Measurements from ENCODE around the gene FAM181A.

Gene FAM181A

DNA sequence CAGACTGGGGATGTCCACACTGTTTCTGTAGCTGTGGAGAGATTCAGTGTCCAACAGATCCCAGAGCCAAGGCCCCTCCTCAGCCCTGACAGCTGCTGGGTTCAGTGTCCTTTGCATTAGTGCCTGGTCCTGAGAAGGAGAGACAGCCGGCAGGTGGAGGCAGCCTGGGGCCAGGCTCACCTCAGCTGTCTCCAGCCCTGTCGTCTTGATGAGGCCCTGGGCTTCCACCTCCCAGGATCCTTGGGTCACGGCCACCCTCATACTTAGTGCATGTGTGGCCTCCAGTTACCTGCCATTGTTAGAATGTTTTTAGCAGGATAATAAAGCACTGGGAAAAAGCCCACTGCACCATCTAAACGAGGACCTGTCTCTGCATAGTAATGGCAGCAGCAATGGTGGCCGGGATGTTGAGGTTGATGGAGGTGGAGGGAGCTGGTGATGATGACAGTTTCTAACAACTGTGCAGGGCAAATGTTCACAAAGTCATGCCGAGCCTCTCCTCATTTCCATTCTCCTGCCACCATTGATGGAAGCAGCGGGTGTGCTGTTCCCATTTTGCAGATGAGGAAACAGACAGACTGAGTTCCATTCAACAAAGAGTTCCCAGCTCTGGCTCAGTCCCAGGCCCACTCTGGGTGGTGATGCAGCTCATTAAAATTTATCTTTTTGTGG is 31.6 kb downstream of the FAM181A start:
- Histone ChIP-seq H2BK12ac (ENCODE audit: low read length) (peak overlapping the region; percentile 16), H3K4me2 (ENCODE audit: low read length) (peak overlapping the region; percentile 39), H3K9me3 (ENCODE audit: insufficient read depth, low read depth, low read length) (no peaks in the 10 kb centered on the region), H3K27me3 (ENCODE audit: insufficient read depth, low read length) (no peaks in the 10 kb centered on the region), H2BK120ac (ENCODE audit: insufficient read depth, low read length, poor library complexity) (peak overlapping the region; percentile 25), H3K79me2 (ENCODE audit: control insufficient read depth, insufficient read depth, low read length, poor library complexity) (no peaks in the 10 kb centered on the region), H3K4ac (ENCODE audit: low read depth, low read length) (no peak overlapping the region), H3K27ac (ENCODE audit: low read depth, low read length) (no peak overlapping the region), H2AFZ (ENCODE audit: insufficient read depth, low read length, poor library complexity) (no peak overlapping the region), H2BK5ac (ENCODE audit: low read depth, low read length, poor library complexity) (no peak overlapping the region), H4K12ac (ENCODE audit: low read depth, low read length) (no peak overlapping the region), H2AK5ac (ENCODE audit: low read length) (peak overlapping the region; percentile 8), H3K4me1 (ENCODE audit: control insufficient read depth in 1 of 2, insufficient read depth in 2 of 2, low read length in 2 of 2) (peaks cover 19 to 28% of the 10 kb centered on the region in 2 experiments), H3K79me1 (ENCODE audit: low read length) (peaks cover 6% of the 10 kb centered on the region), H4K91ac (ENCODE audit: low read depth, low read length) (no peak overlapping the region), H4K8ac (ENCODE audit: low read depth, low read length) (no peak overlapping the region), H3K9ac (ENCODE audit: low read length) (no peak overlapping the region), H3K4me3 (ENCODE audit: low read depth, low read length) (no peak overlapping the region), H3K14ac (ENCODE audit: low read length) (no peak overlapping the region), H3K36me3 (ENCODE audit: control insufficient read depth in 1 of 2, insufficient read depth in 2 of 2, low read length in 2 of 2) (no peaks in the 10 kb centered on the region), H3K18ac (ENCODE audit: low read length) (no peak overlapping the region), H3K23ac (ENCODE audit: low read length) (no peak overlapping the region)
- DNase-seq: no peak
- no CpG with 5 or more reads among the region's 7 CpGs for WGBS (ENCODE audit: extremely low coverage, insufficient coverage, insufficient read length)

DNA sequence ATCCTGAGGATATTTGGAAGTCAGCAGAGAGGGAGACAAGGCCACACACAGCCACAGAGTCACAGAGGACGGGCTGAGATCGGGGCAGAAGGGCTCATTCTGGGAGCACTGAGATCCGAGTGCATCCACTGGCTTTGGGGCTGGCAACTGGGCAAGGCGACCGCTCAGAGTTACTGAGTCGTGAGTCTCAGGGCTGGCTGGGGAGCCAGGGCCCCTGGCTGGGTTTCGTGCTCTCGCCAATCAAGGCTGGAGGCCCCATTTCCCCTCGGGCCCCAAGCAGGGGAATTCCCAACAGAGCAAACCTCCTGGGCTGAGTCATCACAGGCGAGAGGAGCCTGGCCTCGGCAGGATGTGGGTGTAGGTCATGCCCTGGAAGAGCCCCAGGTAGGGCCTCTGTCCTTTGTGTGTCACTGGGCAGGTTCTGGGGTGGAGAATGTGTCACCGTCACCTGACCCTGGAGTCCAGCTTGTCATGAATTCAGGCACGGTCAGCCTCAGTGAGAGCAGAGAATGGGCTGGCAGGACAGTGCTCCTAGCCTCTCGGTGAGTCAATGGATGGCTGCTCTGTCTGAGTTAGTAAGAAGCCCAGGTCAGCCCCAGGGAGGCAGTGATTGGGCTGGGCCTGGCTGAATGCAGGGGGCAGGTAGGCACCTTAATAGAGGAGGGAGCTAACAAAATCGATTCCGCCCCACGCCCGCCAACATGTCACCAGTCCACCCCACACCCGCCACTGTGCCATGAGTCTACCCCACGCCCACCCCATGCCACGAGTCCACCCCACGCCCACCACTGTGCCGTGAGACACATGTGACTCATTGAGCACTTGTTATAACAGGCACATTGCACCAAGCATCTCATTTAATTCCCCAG is 32.3 kb downstream of the FAM181A start:
- peak; percentile 98 for DNase-seq
- H3K27ac ChIP-seq (ENCODE audit: low read depth, low read length): no peak overlapping the region
- no peak overlapping the region for H2AK5ac ChIP-seq (ENCODE audit: low read length)
- no peaks in the 10 kb centered on the region for H3K27me3 ChIP-seq (ENCODE audit: insufficient read depth, low read length)
- peaks cover 6% of the 10 kb centered on the region for H3K79me1 ChIP-seq (ENCODE audit: low read length)
- H3K14ac ChIP-seq (ENCODE audit: low read length): no peak overlapping the region
- H3K4ac ChIP-seq (ENCODE audit: low read depth, low read length): no peak overlapping the region
- H3K4me3 ChIP-seq (ENCODE audit: low read depth, low read length): no peak overlapping the region
- no peak overlapping the region for H4K12ac ChIP-seq (ENCODE audit: low read depth, low read length)
- H3K4me2 ChIP-seq (ENCODE audit: low read length): peak overlapping the region; percentile 39
- no peak overlapping the region for H4K91ac ChIP-seq (ENCODE audit: low read depth, low read length)
- H3K79me2 ChIP-seq (ENCODE audit: control insufficient read depth, insufficient read depth, low read length, poor library complexity): no peaks in the 10 kb centered on the region
- H2BK5ac ChIP-seq (ENCODE audit: low read depth, low read length, poor library complexity): peak overlapping the region; percentile 11
- H3K23ac ChIP-seq (ENCODE audit: low read length): no peak overlapping the region
- H3K9ac ChIP-seq (ENCODE audit: low read length): no peak overlapping the region
- H3K9me3 ChIP-seq (ENCODE audit: insufficient read depth, low read depth, low read length): no peaks in the 10 kb centered on the region
- peak overlapping the region; percentile 21 for H4K8ac ChIP-seq (ENCODE audit: low read depth, low read length)
- H3K18ac ChIP-seq (ENCODE audit: low read length): peak overlapping the region; percentile 36
- WGBS (ENCODE audit: extremely low coverage, insufficient coverage, insufficient read length): no CpG with 5 or more reads among the region's 23 CpGs
- H2BK12ac ChIP-seq (ENCODE audit: low read length): peak overlapping the region; percentile 27
- peak overlapping the region; percentile 25 for H2BK120ac ChIP-seq (ENCODE audit: insufficient read depth, low read length, poor library complexity)
- H3K36me3 ChIP-seq (ENCODE audit: control insufficient read depth in 1 of 2, insufficient read depth in 2 of 2, low read length in 2 of 2): no peaks in the 10 kb centered on the region
- peaks cover 19 to 28% of the 10 kb centered on the region in 2 experiments for H3K4me1 ChIP-seq (ENCODE audit: control insufficient read depth in 1 of 2, insufficient read depth in 2 of 2, low read length in 2 of 2)
- H2AFZ ChIP-seq (ENCODE audit: insufficient read depth, low read length, poor library complexity): no peak overlapping the region

- Histone ChIP-seq H3K79me1 (ENCODE audit: low read length) (peaks cover 6% of the 10 kb centered on the region), H3K4ac (ENCODE audit: low read depth, low read length) (no peak overlapping the region), H3K27ac (ENCODE audit: low read depth, low read length) (no peak overlapping the region), H3K9me3 (ENCODE audit: insufficient read depth, low read depth, low read length) (no peaks in the 10 kb centered on the region), H2AK5ac (ENCODE audit: low read length) (no peak overlapping the region), H2AFZ (ENCODE audit: insufficient read depth, low read length, poor library complexity) (no peak overlapping the region), H3K9ac (ENCODE audit: low read length) (no peak overlapping the region), H3K14ac (ENCODE audit: low read length) (no peak overlapping the region), H4K12ac (ENCODE audit: low read depth, low read length) (no peak overlapping the region), H3K4me3 (ENCODE audit: low read depth, low read length) (no peak overlapping the region), H3K18ac (ENCODE audit: low read length) (no peak overlapping the region), H3K23ac (ENCODE audit: low read length) (no peak overlapping the region), H3K79me2 (ENCODE audit: control insufficient read depth, insufficient read depth, low read length, poor library complexity) (no peaks in the 10 kb centered on the region), H3K36me3 (ENCODE audit: control insufficient read depth in 1 of 2, insufficient read depth in 2 of 2, low read length in 2 of 2) (no peaks in the 10 kb centered on the region), H2BK5ac (ENCODE audit: low read depth, low read length, poor library complexity) (no peak overlapping the region), H2BK12ac (ENCODE audit: low read length) (peak overlapping the region; percentile 27), H3K27me3 (ENCODE audit: insufficient read depth, low read length) (no peaks in the 10 kb centered on the region), H4K91ac (ENCODE audit: low read depth, low read length) (no peak overlapping the region), H3K4me1 (ENCODE audit: control insufficient read depth in 1 of 2, insufficient read depth in 2 of 2, low read length in 2 of 2) (peaks cover 19 to 28% of the 10 kb centered on the region in 2 experiments), H3K4me2 (ENCODE audit: low read length) (no peak overlapping the region), H4K8ac (ENCODE audit: low read depth, low read length) (peak overlapping the region; percentile 21), H2BK120ac (ENCODE audit: insufficient read depth, low read length, poor library complexity) (peak overlapping the region; percentile 24)
- no peak for DNase-seq
Observed at GRCh38 chr14:93960108-93960475, 32.9 kb downstream of the FAM181A start.

DNA sequence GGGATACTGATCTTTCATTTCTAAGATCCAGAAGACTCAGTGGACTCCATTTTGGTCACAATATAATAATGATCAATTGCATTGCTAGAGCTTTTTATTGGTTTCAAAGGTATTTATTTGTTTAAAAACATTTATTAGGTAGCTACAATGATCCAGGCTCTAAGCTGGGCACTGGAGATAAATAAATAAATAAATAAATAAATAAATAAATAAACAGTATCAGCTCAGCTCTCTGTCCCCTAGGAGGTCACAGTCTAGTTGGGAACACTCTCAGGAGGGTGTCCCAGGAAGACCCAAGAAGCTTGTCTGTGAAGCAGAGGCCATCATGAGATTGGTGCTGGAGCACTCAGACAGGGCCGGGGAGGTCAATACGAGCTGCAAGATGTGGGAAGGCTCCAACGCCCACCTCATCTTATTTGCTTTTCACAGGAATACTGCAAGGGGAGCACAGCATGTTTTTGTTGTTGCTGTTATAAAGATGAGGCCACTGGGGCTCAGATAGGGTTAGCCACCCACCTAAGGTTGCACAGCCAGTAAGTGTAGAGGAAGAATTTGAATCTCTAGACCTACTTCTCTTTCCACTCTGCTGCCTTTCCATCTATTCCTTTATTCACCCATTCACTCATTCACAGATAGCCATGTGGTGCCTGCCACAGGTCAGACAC is 33.8 kb downstream of the FAM181A start:
- H3K4me1 ChIP-seq (ENCODE audit: control insufficient read depth in 1 of 2, insufficient read depth in 2 of 2, low read length in 2 of 2): peaks cover 19 to 21% of the 10 kb centered on the region in 2 experiments
- no peak overlapping the region for H3K4ac ChIP-seq (ENCODE audit: low read depth, low read length)
- no CpG with 5 or more reads among the region's 3 CpGs for WGBS (ENCODE audit: extremely low coverage, insufficient coverage, insufficient read length)
- no peak overlapping the region for H2AFZ ChIP-seq (ENCODE audit: insufficient read depth, low read length, poor library complexity)
- H4K12ac ChIP-seq (ENCODE audit: low read depth, low read length): no peak overlapping the region
- DNase-seq: no peak
- H3K27me3 ChIP-seq (ENCODE audit: insufficient read depth, low read length): no peaks in the 10 kb centered on the region
- no peaks in the 10 kb centered on the region for H3K79me2 ChIP-seq (ENCODE audit: control insufficient read depth, insufficient read depth, low read length, poor library complexity)
- H3K14ac ChIP-seq (ENCODE audit: low read length): no peak overlapping the region
- no peak overlapping the region for H2AK5ac ChIP-seq (ENCODE audit: low read length)
- H3K4me2 ChIP-seq (ENCODE audit: low read length): no peak overlapping the region
- no peak overlapping the region for H4K91ac ChIP-seq (ENCODE audit: low read depth, low read length)
- H3K18ac ChIP-seq (ENCODE audit: low read length): no peak overlapping the region
- no peaks in the 10 kb centered on the region for H3K9me3 ChIP-seq (ENCODE audit: insufficient read depth, low read depth, low read length)
- H3K4me3 ChIP-seq (ENCODE audit: low read depth, low read length): no peak overlapping the region
- peaks cover 6% of the 10 kb centered on the region for H3K79me1 ChIP-seq (ENCODE audit: low read length)
- no peak overlapping the region for H2BK12ac ChIP-seq (ENCODE audit: low read length)
- H2BK120ac ChIP-seq (ENCODE audit: insufficient read depth, low read length, poor library complexity): no peak overlapping the region
- H3K27ac ChIP-seq (ENCODE audit: low read depth, low read length): no peak overlapping the region
- H3K36me3 ChIP-seq (ENCODE audit: control insufficient read depth in 1 of 2, insufficient read depth in 2 of 2, low read length in 2 of 2): no peaks in the 10 kb centered on the region
- no peak overlapping the region for H3K23ac ChIP-seq (ENCODE audit: low read length)
- no peak overlapping the region for H3K9ac ChIP-seq (ENCODE audit: low read length)
- no peak overlapping the region for H4K8ac ChIP-seq (ENCODE audit: low read depth, low read length)
- no peak overlapping the region for H2BK5ac ChIP-seq (ENCODE audit: low read depth, low read length, poor library complexity)

Measured in trophoblast cell (in vitro differentiated cells and primary cell).